HG02870 (cell line): ENCODE data around the gene SATB2.

Experiments used
- ATAC-seq: cut with Tn5 transposase; IDR thresholded peaks from one replicate; pipeline ENCODE4 v1.9.1; 2021; ENCODE audit warnings: mild to moderate bottlenecking, moderate library complexity; ENCODE audit not compliant: unreplicated experiment

Gene SATB2

DNA sequence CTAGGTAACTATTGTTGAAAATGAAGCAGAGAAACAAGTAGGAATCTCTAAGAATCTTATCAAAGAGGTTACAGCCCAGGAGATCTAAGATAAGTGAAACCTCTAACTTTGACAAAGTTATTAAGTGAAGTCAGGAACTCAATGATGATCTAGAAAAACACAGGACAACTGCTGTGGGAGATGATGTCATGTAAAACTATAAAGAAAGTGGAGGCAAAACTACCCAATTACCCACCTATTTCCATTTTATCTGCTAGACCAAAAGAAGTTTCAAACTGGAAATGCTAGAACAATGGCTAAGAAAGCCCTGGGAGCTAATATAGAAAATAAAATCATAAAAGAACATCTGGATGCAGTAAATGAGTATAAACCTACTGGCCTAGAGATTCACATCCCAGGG is 50.3 kb downstream of the SATB2 start:
- no peak for ATAC-seq

DNA sequence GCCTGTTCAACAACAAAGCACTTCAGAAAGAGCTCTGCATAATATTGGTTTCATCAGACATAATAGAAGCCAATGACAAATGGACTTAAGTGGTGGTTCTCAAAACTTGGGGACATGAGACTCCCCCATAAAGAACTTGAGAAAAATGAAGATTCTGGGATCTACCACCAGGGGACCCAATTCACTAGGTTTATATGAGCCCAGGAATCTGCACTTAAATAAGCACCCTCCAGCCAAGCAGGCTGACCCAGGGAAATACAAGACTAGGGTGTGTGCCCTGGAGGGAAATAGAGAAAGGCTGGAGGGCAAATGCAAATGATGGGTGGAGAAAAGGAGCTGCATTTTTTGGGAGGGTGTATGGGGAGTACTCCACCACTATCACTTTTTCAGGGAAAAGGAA is 52.5 kb downstream of the SATB2 start:
- ATAC-seq, result no peak

DNA sequence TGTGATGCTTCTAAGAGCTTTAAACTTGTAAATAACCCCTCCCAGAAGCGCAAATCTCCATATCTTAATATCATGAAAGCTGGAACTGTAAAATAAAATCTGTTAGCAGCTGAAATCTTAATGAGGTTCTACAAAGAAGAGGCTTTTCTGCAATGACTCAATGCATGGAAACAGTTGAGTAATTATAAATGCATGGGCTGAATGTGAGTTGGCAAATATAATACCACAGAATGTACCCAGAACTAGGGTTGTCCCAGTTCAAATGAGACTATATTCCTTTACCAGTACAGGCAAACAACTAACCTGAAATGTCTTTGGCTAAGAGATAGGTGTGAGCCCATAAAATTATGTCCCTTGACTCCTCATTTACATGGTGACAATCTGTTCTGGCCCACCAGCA is 52.9 kb downstream of the SATB2 start:
- ATAC-seq, result no peak

DNA sequence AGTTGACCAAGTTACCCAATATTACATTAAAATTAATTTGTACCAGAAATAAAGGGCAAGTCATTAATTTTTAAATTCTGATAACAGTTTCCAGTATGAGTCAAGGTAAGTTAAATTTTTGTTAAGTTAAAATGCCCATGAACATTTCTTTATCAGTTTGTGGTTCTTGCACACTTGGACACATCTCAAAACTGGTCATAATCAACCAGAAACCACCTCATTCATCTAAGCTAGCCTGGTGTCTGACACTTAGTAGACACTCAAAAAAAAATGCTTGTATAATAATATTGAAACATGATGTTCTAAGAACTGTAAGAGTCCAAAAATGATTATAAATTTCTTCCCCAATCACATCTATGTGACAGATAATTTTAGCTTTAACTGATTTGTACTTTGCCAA is 62.4 kb downstream of the SATB2 start:
- no peak for ATAC-seq

DNA sequence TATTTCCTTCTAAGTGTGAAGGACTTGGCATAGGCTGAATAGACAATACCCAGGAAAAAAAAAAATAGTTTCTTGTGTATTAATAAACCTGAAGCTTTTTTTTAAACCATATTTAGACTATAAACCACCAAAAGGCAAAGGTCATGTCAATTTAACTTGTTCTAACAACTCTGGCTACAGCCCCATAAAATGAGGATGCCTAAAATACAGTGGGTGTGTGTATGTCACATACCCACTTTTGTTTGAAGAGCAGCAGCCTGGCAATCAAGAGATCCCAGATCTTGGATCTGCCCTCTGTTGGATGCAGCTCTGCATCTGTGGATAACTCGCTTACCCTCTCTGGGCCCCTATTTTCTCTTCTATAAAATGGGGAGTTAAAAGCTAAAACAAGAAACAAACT is 65.4 kb downstream of the SATB2 start:
- no peak for ATAC-seq

DNA sequence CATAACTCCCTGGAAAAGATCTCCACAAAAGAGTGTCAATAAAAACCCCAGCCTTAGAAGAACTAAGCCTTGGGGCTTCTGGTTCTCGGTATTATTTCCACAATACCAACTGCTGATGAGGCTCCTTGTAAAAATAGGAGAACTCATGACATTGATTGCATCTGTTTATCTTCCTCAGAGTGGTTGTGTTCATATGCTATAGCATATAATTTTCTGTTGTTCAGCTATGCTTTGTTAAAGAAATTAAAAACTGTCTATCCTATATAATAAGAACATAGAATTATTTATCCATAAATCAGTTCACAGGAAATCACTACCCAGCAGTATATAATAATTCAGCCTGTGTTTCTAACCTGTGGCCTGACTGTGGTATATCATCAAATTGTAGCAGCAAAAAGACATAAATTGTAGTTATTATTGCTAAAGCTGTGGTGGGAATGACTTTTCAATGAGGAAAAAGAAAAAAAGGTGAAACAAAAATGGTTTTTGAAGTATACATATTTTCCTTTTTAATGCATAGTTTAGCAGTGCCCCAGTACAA is 68.9 kb downstream of the SATB2 start:
- ATAC-seq, result no peak

DNA sequence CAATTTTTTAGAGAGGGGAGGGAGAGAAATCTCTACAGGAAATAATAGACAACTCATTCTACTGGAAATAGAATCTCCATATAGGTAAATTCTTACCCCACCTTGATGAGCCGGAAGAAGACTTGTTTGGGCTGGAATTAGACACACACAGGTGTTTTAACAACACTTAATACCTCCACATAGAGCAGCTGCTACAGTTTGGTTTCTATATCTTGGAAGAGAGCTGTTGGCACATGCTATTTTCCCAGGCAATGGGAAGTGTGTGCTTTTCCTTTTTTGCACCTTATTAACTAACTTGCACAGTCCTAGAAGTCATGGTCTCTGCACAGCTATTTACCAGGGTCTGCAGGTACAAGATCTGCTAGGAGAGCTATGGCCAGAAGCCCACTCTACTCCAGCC is 73.7 kb downstream of the SATB2 start:
- no peak for ATAC-seq

DNA sequence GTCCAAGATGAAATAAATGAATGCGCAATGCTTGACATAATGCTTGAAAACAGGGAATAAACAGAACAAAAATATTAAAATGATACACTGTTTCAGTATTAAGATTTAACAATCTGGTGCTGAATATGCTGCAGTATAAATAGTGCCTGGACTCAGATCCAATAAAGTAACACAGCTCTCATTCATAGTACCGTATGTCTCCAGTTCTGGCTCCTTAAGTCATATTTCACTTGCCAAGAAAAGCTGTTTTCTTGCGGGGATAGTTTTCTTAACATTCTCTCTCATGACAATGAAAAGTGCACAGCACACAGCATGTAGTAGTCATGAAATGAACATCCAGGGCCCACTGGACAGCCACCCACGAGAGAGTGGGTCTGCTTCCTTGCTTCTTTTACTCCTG is 74.7 kb downstream of the SATB2 start:
- no peak for ATAC-seq

DNA sequence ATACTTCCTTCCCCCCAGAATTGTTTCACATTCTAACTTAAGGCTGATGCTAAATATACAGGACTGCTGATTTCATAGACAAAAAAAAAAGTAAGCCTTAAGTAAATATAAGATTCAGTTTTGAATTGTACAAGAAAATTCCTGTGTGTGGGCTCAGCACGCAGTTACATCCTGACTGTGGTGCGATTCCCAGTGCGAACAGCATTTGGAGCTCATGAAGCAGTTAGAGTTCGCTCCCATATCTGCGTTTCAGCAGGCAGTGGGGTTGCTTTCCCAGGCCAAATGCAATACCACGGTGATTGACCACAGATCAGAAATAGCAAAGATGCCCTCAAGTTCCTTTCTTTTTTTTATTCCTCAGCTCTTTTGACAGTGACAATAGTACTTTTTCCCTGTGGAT is 75.6 kb downstream of the SATB2 start:
- no peak for ATAC-seq

DNA sequence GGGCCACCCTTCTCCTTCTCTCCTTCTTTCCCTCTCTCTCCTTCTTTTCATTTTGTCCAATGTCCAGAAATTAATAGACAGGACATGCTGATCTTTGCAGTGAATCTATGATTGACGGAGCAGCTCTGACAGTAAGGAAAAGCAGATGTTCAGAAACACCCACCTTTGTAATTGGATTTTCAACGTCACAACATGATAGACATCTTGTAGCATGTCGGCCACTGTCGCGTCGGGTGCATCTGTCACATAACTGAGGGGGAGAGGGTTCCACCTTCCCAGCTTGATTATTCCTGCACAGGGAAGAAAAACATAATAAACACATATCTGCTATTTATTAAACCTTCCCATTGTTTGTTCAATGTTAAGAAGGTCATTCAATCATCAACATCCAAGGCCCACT is 76.2 kb downstream of the SATB2 start:
- ATAC-seq, result no peak

DNA sequence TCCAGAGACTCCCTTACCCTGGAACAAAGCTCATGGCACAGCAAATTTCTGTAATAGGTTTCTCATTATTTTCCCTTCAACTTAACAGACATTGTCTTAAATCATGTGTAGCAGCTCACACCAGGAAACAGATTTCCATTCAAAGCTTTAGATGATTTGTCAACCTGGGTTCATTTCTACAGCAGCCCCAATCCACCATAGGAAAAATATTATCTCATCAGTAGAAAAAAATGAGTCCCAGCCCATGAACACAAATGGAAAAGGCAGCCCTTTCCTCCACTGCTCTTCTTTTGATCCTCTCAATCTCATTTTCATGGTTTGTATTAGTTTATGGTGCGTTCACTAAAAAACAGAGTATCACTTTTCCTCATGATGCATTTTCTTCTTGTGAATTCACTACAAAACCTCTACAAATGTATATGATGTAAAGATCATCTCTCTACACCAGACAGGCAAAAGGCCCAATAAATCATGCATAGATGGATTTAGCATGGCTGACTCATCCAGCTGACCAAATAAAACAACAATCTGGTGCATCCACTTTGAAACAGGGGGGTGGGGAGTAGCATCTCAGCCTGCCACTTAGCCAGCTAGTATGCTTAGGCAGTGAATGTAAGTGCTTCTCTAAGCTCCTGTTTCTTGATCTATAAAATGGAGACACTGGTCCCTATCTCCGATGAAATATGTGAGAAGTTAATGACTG is 78.6 kb downstream of the SATB2 start:
- no peak for ATAC-seq

DNA sequence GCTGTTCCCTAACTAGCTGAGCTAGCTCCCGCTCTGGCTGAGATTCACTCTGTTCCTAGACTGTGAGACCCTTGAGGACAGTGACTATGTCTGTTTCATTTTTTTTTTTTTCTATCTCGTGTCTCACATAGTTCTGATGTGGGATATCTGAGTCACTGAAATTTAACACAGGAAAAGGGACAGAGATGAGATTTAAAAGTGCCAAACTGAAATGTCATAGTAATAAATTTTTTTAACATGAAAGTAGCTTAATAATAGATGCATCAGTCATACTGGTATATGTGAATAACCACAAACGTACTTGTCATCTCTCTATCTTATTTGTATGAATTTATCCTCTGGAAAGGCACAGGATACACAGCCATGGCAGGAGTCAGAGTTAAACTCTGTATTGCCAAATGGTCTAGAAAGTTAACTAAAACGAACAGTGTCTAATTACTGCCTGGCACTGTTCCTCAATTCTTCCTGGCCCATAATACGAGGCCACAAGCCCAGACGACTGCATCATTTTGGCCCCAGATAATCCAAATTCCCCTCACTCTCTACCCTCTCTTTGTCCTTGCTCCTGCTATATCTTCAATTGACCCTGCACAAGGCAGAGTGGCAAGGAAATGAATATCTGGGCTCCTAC is 87.5 kb downstream of the SATB2 start:
- ATAC-seq, result no peak

DNA sequence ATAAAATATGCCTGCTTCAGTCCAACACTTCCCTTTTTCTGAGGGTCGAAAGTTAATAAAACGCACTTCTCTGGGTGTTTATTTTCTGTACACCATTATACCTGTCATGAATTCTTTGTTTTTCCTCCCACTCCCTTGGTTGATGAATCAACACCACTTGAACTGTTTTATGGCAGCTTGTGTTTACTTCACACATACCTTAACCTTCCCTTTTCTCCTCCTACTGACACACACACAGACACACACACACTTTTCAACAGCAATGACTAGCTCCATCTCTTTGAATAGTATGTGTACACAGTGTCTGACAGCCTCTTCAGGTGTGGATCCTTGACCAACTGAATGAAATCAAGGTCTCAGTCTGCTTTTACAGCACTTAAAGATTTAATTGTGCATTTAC is 91.3 kb downstream of the SATB2 start:
- ATAC-seq, result no peak

DNA sequence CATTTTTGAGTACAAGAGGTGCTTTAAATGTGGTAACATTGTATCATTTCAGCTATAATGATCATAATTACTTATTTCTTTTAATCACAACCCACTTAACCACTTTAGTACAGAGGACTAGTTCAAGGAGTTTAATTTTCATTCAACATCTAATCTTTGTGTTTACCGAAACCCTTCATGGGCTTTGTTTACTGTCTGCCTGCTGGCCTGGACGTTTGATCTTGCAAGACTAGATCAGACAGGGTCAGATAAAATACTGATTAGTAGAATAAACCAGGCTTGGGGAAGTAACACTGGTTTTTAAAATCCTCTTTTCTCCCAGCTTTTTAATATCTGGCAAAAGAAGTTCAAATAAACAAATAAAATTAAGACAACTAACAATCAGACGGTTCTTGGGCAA is 93.6 kb downstream of the SATB2 start:
- ATAC-seq, result no peak

DNA sequence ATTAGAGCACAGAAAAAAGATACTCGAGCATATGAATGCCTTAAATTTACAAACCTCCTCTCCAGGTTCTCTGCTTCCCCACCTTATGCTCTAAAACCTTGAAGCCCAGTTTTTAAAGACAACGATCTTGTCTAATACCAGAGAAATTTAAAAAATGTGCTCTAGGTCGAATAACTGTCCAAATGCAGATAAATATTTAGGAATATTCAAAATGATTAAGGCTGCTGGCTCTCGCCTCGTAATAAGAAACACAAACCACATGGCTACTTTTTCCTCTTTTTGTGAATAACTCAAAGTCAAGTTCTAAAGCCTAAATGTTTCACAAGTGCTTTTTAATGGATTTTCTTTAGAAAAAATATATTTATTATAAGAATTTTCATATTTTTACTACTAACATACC is 101.3 kb downstream of the SATB2 start:
- no peak for ATAC-seq

DNA sequence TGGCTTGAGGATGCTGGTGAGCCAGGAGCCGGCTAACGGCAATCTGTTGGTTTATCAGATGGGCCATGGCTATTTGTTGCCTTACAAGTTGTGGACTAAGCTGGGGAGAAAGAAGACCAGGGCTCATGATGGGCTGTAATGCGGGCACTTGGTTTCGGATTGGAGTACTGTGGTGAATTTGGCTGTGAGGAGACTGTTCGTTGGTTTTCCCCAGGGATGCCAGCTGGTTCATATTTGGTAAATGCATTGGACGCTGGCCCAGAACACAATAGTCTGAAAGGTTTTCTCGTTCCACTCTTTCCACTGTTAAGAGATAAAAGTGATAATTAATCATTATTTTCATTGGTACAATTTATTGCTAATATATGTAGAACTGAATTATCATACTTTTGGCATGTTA is 108.9 kb downstream of the SATB2 start:
- no peak for ATAC-seq

DNA sequence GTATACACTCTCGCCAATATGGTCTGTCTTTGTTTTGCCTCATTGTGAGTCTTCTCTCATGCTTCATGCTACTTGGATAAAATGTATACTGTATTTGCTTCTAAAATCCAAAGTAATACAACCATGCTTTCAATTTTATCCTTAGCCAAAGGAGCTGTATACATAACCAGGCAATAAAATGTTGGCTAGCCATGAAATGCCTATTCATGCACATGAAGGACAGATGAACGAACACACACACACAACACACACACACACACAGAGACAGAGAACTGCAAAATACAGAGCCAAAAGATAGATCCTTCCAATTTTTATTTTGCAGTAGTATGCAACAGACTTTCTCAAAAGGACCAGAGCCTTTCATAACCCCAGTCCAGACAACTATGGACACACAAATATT is 113.7 kb downstream of the SATB2 start:
- no peak for ATAC-seq

DNA sequence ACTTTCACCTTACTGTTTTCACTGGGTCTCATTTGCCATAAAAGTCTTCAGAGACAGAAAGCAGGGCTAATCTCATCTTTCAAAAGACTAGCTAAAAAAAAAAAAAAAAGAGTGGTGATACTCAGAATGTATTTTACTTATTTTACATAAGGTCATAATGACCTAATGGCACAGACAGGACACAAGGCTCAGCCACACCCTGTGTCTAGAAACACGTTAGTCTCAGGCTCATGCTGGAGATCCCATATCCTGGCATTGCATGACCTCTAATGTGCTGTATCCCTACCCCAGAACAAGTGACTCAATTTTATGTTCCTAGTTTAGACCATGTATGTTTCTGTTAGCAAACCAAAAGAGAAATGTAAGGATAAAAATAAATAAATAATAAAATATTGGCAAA is 115.4 kb downstream of the SATB2 start:
- ATAC-seq, result no peak

DNA sequence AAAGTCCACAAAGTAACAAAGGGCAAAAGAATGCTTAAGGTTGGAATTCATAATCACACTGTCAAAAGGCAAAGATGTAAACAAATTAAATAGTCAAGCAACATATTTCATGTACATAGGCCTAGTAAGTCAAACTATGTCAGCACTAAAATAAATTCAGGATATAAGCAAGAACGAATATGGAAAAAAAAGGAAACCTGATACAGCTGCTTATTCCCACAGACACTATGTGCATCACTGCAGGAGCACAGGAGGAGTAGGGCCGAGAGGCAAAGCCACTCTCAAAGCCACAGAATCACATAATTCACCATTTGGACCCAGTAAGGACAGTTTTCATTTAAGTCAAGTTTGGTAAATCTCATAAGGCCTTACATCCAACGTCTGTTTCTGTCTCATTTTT is 116.6 kb downstream of the SATB2 start:
- no peak for ATAC-seq

DNA sequence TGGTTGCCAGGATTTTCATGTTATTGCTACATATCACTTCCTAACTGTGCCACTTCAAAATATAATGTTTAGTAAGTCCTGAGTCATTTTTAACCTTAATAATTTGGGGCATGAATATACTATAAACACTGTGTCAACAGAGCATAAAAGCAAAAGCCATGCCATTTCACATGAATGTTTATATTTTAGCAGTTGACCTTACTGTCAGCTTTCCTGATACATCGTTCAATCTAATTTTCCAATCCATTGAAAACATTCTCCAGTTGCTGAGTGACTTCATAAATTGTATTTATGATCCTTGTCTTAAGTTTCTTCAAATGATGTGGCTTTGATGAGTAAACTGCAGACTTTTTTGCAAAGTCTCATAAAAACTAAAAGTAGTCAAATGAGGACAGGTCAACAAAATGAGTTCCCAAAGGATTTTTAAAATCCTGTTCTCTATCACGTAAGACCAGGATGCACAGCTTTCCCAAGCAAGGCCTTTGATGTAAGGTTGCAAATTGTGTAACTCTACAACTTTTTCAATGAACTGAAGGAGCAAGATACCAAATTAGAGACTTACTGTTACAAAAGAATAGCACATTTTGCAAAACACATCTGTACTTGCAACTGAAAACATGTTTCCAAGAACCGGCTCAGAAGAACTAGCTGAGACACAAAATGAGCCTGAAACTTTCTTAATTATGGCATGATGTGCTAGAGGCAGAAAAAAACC is 117.7 kb downstream of the SATB2 start:
- ATAC-seq, result no peak

DNA sequence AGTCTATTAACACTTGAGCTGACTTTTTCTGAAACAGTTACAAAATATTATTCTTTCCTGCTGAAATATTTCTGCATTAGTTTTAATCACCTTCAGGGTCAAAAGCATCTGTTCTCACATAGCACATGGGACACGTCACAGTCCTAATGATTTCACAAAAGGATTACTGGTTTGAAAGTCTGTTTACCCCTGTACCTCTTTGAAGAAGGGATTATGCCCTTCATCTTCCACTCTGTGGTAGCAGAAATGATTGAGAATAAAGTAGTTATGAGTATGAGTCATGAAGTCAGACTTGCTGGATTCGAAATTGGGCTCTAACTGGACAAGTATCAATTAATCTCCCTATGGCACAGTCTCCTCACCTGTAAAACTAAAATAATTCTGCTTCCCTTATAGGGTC is 121.2 kb downstream of the SATB2 start:
- ATAC-seq, result no peak

DNA sequence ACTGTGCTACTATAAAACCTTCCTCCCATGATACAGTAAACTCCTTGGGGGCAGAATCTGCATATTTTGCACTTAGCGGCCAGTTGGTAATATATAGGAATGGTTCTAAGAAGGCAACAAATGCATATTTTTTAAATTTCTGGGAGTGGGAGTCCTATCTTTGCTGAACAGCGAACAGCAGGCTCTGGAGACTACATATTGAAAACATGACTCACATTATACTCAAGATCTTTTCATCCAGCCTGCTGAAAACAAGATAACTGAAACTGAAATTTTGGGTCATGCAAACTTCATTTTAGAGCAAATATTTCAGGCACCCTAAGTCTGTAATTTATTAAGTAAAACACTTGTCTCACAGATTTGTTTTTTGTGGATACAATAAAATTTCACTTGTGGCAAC is 122.2 kb downstream of the SATB2 start:
- no peak for ATAC-seq
